HG02798 (cell line): ENCODE measurements around the gene ZNF474.
"Not testable (repeated sequence)": the region's sequence is repeated elsewhere in the genome, so short reads cannot be mapped to it uniquely, and the experiment has no call there.

ENCODE experiments used
- ATAC-seq: cut with Tn5 transposase; IDR thresholded peaks from one replicate; pipeline ENCODE4 v1.9.1; 2021; ENCODE audit warnings: mild to moderate bottlenecking; ENCODE audit not compliant: unreplicated experiment, poor library complexity

The ZNF474 gene

DNA sequence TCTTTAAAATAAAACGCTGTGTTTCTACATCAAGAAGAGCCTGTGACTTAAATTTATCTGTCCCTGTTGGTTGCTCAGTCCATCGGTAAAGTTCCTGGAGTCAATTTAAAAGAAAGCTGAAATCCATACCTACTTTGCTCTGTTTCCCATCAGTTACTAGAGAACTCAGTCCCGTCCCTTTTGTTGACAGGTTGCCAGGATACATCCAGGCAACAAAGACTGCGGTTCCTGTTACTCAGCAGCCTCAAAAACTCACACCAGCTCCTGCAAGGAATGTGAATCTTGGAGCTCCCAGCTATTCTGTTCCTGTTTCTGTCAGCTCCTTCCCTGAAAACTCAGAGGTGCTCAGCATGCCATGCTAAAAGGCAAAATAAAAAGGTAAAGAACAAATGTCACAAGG, at the start of gene ZNF474:
ZNF474 (plus strand) TSS at position 241 of the 400 bp plus-strand sequence. CDS start 22,445 bp downstream, outside the sequence.
- no peak for ATAC-seq

DNA sequence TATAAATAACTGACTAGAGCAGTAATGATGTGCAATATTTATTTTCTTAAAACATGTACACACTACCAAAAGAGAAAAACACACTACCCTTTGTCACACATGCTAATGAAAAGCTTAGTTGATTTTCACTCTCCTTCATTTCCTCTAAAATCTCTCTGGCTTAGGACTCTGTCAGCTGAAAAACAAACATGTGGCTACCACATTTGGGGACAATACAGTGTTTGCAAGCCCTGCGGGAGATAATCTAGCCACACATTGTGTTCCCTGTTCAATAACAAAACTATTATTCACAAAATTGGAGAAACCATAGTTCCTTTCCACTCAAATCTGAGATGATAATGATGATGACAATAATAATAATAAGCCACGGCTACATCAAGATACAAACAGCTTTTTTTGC, 47.8 kb upstream of the ZNF474 start:
- no peak for ATAC-seq

DNA sequence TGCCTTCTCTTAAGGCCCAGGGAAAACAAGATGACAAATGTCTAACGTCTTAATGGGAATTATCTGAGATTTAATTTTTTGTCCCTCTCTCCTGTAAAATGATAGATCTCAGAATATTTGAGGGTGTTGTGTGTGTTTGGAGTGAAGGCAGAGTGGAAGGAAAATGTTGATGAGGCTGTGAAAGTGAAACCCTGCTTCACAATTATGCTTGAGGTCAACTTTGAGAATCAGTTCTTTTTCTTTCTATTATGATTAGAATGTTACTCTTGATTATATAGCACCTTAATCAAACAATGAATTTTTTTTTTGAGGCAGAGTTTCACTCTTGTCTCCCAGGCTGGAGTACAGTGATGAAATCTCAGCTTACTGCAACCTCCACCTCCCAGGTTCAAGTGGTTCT, 45.8 kb upstream of the ZNF474 start:
- ATAC-seq, result peak; percentile 59

DNA sequence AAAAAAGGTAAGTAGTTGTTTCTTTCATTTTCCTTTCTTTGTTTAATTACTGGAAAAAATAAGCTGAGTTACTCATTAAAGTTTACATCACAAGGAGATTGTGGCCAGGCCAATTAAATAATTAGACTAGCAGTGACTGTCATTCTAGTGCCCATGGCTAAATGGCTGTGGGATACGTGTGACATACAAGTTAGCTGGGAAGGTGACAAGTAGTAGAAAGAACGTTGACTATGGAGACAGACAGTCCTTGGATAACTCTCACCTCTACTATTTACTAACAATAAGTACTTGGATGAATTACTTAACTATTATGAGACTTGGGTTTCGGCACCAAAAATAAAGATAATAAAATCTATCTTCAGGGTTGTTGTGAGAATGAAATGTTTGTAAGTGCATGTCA, 44.3 kb upstream of the ZNF474 start:
- ATAC-seq, result no peak

DNA sequence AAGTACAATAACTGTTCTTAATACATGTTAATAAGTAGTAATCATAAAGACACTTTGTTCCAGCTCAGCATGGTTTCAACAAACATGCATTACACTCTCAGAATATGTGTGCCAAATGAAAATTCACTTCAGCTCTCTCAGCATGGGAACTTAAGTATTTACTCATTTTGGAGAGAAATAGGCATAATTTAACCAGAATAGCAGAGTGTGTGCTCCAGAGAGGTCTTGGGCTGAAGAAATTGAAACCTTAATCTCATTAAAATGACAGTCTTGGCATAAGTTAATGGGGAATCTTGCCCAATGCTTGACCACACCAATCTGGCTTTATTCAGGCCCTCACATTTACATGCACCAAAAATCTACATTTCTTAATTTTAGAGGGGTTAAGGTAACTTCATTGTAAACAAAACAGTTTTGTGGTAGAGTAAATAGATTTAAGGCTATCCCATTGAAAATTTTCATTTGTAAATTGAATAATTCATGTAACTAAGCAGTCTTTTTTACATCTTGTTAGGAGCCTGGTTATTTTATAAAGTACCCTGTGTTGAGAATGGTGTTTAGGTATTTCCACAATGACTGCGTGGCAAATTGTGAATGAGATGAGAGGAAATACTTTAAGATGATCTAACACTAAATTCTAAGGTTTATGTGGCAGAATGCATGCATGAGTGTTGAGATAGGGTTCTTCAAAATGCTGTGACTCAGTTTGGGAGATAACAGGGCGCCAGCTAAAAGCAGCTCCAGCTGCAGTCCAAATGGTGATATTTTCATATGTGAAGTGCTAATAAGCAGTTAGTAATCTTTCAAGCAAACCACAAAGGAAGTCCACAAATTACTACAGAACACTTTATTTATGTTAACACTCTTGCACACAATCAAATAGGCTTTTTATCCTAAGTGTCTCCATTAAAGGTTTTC, 40.0 kb upstream of the ZNF474 start:
- no peak for ATAC-seq

DNA sequence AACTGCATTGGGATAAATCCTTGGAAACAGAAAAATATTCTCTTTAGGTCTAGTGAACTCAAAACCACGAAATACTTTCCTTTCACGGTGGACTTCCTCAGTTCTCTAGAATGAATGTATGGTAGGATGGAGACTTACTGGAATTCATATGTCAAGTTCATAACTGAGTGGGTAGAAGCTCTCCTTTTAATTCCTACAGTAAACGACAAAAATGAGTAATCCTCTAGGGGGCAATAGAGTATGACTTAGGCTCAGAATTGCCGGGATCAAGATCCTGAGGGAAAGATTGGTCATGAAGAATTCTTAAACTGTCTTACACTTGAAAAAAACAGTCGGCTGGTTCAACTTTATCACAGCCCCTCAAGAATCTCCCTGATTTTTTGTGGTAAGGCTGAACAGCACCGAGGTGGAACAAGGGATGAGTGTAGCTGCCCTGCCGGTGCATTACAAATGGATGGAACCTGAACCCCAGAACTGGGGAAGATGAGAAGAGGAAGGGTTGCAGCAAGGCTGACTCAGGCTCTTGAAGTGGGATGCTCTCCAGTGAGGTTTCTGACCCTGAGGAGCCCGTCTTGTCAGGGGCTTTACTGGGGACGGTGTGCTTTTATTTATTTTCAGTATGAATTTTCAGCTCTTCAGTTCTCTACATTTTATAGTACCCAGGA, 37.3 kb upstream of the ZNF474 start:
- no peak for ATAC-seq

DNA sequence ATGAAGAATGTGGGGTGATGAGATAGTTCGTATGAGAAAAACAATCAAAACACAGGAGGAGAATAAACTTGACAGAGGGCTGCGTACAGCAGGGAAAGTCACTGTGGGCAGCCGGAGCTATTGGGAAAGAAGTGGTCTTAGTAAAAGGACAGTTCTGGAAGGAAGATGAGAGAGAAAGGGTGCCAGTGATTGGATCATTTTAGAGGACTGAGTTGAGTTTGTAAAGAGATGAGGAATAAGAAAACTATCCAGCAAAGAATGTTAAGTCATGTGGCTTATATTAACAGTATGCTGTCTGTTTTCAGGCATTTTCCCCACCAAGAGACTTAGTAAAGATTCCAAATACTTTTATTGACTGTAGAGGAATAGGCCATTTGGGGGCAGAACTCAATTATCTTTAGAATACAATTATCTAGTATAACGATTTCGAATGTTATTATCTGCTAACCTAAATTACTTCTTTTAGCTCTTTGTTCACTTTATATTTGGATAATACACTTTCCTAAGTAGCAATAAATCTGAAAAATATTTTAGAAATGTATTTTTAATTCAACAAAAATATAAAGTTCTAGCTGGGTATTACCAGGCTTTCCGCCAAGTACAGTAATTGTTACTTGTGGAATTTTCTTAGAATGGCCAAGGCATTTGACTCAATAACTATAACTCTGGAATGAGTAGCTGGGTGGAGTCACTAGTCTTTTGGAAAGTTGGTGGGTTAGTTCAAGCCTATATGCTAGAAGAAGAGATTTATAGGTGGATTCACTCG, 35.7 kb upstream of the ZNF474 start:
- no peak for ATAC-seq

DNA sequence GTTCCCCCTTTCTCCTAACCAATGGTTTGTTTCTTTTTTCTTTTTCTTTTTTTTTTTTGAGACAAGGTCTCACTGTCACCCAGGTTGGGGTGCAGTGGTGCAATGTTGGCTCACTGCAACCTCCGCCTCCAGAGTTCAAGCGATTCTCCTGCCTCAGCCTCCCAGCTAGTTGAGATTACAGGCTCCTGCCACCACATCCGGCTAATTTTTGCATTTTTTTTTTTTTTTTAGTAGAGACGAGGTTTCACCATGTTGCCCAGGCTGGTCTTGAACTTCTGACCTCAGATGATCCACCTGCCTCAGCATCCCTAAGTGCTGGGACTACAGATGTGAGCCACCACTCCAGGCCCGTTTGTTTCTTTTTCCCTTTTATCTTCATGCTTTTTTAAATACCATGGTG, 35.1 kb upstream of the ZNF474 start:
- not testable (repeated sequence) for ATAC-seq

DNA sequence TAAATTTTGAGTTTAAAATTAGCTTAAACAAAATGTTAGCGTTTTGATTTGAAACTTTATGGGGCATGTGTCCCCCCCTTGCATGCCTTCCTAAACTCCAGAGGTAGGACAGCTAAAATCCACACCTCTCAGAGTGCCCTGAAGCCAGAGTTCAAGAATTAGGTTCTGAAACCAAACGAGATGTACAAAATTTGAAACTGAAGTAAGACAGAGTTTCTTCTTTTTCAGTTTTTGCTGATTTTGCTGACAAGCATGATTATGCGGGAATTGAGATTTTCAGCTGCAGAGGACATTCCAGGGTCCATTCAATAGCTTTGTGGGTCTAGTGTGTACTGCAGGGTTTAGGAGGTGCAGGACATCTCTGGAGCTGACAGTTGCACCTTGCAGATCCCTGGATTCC, 34.2 kb upstream of the ZNF474 start:
- no peak for ATAC-seq

DNA sequence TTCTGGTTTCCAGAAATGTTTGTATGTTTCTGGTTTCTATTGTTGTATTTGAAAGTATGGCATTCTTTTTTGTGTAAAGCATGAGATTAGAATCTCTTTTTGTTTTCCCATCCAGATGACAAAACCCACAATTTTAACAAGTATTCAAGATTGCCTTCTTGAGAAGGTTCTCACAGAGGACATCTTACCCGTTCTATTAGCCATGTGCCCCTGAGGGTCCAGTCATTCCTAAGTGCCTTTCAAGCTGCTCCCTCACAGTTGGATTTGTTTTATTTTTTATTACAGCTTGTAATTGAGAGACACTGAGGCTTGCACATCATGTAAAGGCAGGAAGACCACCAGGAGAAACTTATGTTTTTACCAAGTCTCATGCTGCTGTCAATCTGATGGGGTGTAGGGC, 32.0 kb upstream of the ZNF474 start:
- no peak for ATAC-seq

DNA sequence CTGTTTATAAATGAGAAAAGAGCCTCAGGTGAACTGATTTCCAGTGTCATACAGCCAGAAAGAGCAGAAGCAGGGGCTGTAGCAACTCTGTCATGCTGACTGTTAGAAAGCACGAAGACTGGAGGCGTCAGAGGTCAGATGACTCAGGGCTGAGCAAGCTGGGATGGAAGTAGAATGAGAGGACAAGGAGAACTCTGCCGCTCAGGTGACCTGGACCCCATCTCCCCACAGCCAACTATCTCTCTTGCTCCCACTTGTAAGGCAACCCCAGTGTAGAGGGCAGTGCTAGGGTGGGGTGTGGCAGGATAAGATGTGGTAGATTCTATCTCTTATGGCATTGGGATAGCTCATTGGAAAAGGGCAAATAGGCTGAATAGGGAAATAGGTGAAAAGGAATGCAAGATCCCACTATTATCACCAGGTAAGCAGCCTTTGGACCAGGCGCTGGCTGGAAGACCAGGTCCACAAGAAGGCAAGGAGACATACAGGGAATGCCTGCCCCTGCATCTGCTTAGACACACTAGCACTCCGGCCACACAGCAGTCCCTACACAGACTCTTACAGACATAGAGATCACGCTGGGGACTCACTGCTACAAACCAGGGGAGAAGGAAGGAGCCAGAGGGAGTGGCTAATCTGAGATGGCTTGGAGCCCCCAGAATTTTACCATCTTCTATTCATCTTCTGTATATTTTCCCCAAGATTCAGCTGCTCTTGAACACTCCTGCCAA, 30.1 kb upstream of the ZNF474 start:
- no peak for ATAC-seq

DNA sequence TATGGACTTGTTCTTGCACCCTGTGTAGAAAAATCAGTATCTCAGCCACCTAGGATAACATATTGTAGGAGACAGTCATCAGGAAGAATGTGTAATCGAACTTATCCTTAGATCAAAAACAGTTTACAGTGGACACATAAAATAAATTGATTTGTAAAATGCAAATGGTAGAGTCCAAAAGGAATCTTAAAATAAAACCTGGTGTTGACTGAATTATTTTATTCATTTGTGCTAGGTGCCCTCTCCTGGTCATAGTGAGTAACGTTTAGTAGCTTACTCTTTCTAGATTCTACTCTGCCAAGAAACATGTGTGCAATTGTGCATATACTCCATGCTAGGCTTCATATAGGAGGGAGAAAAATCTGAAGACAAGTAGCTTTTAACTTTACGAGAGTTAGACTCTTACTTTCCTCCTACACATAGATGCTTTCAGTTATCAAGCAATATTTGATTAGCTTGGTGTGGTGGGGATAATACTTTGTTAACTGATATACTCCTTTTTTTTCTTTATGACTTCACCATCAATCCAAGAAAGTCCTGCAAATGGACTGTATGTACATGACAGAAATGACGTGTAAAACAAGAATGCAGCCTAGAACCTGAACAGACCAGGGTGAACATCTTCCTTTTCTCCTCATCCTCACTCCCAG, 27.6 kb upstream of the ZNF474 start:
- ATAC-seq, result peak; percentile 77

DNA sequence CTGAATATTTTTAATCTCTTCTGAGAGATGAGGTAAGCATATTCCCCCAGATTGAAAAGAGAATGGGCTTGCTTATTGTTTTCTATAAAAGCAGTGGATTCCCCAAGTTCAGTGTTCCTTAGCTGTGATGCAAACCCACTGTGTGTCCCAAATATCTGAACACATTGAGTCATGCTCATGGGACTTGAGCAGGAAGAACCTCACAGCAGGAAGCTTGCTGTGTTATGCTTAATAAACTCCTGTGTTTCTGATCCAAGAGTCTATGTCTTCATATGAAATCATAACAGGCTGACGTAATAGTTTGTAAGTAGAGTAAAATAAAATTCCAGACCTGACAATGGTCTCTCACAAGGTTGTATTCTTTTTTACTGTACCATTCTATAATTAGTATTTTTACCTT, 26.5 kb upstream of the ZNF474 start:
- ATAC-seq, result no peak

DNA sequence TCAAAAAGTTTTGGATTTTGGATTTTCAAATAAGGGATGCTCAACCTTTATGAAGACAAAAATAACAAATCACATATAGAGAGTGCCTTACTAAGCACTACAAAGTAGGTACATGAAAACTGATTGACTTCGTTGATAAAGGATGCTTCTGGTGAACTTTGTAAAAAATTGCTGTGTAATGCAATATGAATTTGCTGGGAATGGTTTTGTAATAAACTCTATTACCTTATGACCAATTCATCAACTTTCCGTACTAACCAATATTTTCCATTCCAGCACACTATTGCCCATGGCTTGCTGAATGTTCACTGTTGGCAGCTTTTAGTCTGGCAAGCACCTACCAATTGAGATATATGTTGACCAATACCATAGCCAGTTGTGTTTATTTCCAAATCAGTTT, 23.4 kb upstream of the ZNF474 start:
- no peak for ATAC-seq

DNA sequence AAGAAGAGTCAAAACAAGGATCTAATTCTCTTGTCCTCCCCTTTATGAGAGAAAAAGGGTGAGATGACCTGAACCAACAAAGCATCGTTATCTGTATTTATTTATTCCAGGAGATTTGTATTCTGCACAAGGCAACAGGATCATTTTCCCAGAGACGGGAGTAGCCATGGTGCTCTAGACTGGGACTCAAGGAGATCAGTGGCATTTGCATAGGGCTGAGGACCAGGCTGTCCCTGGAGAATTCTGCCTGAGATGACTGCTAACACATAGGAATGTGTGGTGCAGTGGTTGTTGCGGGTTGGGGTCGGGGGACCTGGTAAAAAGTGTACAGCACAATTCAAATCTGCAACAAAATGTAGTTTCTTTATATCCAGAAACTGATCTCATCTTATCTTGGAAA, 22.3 kb upstream of the ZNF474 start:
- no peak for ATAC-seq

DNA sequence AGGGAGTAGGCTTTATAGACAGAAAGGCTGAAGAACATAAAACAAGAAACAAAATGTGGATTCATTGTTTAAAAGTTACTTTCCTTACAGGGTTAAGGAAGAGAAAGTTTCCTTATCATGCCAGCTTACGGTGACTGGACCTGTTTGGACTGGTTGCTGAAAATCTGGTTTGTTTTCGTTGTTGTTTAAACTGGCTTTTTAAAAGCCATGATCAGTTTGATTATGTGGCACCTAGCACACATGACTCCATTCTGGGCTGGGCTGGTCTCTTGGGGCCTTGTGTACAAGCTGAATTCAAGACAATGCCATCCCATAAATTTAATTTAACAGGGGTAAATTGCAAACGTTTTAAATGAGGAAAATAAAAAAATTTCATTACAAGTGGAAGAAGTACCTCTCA, 18.4 kb upstream of the ZNF474 start:
- ATAC-seq, result no peak

DNA sequence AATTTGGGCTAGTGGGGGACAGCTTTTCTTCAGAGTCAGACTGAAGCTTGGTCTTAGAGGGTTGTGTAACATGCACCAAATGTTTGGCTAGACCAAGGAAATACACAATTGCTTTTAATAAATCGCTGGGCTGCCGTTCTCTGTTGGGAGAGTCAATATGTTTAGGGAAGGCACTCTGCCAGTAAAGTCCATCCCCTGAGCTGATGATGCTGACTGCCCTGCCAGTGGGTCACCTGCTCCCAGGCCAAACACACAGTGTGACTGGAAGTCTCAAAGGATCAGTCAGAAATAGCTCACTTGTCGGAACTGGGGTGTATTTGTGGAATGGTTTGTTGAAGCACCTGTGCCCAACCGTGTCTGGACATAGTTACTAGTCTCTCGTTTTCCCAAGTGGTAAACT, 17.9 kb upstream of the ZNF474 start:
- ATAC-seq, result no peak

DNA sequence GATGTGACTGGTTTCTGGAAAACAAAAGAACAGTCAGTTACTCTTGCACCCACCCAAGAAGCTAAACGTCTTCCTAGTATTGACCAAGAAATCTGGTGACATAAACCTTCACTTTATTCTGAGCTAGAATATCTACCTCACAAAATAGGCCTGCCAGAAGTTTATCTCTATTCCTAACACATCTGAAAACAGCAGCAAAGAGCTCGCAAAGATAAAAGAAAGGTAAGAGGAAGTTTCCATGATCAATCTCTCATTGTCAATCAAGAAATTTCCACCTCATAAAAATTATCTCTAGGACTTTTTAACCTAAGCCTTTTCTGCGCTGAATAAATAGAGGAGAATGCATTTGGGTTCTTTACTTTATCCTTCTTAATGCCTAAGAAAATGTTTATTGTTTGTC, 17.3 kb upstream of the ZNF474 start:
- ATAC-seq, result no peak

DNA sequence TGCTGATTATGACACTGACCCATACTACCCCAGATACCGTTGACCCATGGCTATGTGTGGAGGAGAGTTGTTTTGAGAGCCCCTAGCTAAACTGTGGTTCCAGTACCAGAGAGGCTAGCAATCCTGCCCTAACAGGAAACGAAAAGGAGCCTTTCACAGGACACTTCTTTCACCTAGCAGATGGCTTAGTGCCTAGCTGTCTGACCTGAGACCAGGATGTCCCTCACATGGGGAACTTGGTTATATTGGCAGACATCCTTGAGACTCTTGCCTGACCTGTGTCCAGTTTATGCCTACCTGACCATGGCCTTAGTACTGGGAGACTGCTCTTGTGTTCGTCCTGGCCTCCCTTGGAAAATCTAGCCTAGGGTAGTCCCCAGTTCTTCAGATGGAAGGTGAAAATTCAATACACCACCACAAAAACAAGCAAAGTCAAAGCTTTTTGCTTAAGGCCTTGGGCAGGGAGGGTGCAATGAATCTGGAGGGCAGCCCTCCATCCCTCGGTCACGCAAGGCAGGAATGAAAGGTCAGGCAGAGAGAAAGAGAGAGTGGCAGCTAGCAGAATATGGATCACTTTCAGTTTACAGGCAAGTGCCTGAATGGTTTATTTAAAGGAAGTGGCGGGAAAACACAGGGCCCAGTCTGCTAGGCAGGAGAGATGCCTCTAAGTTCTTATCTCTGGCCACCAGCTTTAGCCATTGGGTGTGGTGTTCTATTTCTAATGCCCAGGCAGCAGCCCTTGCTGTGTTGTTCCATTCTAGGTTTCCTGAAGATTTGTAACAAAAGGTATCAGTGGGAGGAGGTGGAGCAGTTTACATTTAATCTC, 16.4 kb upstream of the ZNF474 start:
- no peak for ATAC-seq
